OCI-LY7 (cell line): ENCODE results near the gene C14orf132.

Source experiments
- EZH2phosphoT487 ChIP-seq: fragments of 200-600 bp; sonication (generic); IDR thresholded peaks from 2 replicates; pipeline ENCODE4 v1.6.1; 2018; ENCODE audit warnings: low read depth, borderline replicate concordance, mild to moderate bottlenecking, mixed run types, antibody characterized with exemption, low read length, moderate library complexity, mixed read lengths
- TF ChIP-seq, protein P1 (sequence below): fragments of 200-600 bp; sonication (generic); conservative IDR thresholded peaks from 2 replicates; pipeline ENCODE4 v1.5.1; 2014; ENCODE audit warnings: mild to moderate bottlenecking, antibody characterized with exemption, low read length, moderate library complexity, mixed read lengths

DNA sequence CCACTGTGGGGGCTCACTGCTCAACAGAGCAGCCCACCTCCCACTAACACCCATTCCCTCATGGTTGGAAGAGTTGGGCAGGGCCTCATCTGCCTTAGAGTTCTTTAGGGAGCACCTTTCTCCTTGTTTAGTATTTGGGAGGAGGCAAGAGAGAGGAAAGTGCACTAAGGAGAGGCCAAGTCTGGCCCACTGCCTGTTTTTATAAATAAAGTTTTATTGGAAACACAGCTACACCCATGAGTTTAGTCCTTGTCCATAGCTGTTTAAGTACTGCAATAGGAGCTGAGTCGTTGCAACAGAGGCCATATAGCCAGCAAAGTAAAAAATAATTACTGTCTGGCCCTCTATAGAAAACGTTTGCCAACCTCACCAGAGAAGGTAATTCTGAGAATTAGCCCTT lies 63.9 kb downstream of the C14orf132 start:
- TF ChIP-seq, protein P1, sequence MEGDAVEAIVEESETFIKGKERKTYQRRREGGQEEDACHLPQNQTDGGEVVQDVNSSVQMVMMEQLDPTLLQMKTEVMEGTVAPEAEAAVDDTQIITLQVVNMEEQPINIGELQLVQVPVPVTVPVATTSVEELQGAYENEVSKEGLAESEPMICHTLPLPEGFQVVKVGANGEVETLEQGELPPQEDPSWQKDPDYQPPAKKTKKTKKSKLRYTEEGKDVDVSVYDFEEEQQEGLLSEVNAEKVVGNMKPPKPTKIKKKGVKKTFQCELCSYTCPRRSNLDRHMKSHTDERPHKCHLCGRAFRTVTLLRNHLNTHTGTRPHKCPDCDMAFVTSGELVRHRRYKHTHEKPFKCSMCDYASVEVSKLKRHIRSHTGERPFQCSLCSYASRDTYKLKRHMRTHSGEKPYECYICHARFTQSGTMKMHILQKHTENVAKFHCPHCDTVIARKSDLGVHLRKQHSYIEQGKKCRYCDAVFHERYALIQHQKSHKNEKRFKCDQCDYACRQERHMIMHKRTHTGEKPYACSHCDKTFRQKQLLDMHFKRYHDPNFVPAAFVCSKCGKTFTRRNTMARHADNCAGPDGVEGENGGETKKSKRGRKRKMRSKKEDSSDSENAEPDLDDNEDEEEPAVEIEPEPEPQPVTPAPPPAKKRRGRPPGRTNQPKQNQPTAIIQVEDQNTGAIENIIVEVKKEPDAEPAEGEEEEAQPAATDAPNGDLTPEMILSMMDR, result no peak
- TF ChIP-seq EZH2phosphoT487, result no peak
